CD4-positive, alpha-beta T cell treated with Interleukin-2 at 100 ng/mL for 4 hours (primary cell): ENCODE results near the gene MDGA2.
"Not testable (repeated sequence)": the region's sequence is repeated elsewhere in the genome, so short reads cannot be mapped to it uniquely, and the experiment has no call there.

Experiments used
- DNase-seq: peaks from one replicate; pipeline ENCODE4 v3.0.0-alpha.2; 2020; ENCODE audit warnings: low spot score

MDGA2 gene

GRCh38 chr14:47675466-47676314, at the start of gene MDGA2:
Gene MDGA2, minus strand, starts transcription at chr14:47675605.
- no peak for DNase-seq

GRCh38 chr14:47722929-47723693, 47.7 kb upstream of the MDGA2 start:
- no peak for DNase-seq

GRCh38 chr14:47720281-47720680, 44.9 kb upstream of the MDGA2 start:
- no peak for DNase-seq

- no peak for DNase-seq
These were observed 39.9 kb upstream of the MDGA2 start for GRCh38 chr14:47715330-47715729.

GRCh38 chr14:47710581-47710980, 35.2 kb upstream of the MDGA2 start:
- no peak for DNase-seq

- no peak for DNase-seq
These were observed 30.3 kb upstream of the MDGA2 start for GRCh38 chr14:47705683-47706082.

GRCh38 chr14:47691829-47692228, 16.4 kb upstream of the MDGA2 start:
- DNase-seq: no peak

- DNase-seq: no peak
These were observed 3.6 kb upstream of the MDGA2 start for GRCh38 chr14:47678993-47679392.

- DNase-seq: no peak
These were observed 2.8 kb upstream of the MDGA2 start for GRCh38 chr14:47678157-47678556.

GRCh38 chr14:47676315-47676617, 861 bp upstream of the MDGA2 start:
- DNase-seq: no peak

GRCh38 chr14:47674543-47675465, 601 bp downstream of the MDGA2 start:
- DNase-seq: no peak

GRCh38 chr14:47674148-47674542, 1.3 kb downstream of the MDGA2 start:
- no peak for DNase-seq

GRCh38 chr14:47665337-47666134, 9.9 kb downstream of the MDGA2 start:
- no peak for DNase-seq

- DNase-seq: no peak
These were observed 12.9 kb downstream of the MDGA2 start for GRCh38 chr14:47662466-47662865.

GRCh38 chr14:47660158-47660557, 15.2 kb downstream of the MDGA2 start:
- DNase-seq: no peak

- no peak for DNase-seq
These were observed 17.4 kb downstream of the MDGA2 start for GRCh38 chr14:47658041-47658440.

GRCh38 chr14:47657143-47657542, 18.3 kb downstream of the MDGA2 start:
- DNase-seq: no peak

GRCh38 chr14:47651337-47651736, 24.1 kb downstream of the MDGA2 start:
- no peak for DNase-seq

- no peak for DNase-seq
These were observed 37.7 kb downstream of the MDGA2 start for GRCh38 chr14:47637753-47638152.

- DNase-seq: no peak
These were observed 49.0 kb downstream of the MDGA2 start for GRCh38 chr14:47626151-47627035.

GRCh38 chr14:47624126-47624525, 51.3 kb downstream of the MDGA2 start:
- DNase-seq: not testable (repeated sequence)
